Cardiac septum (tissue), 1 donor: ENCODE measurements around the gene RASAL3. TPM values are rescaled to one million over a fixed set of nuclear protein-coding genes. Genes with fewer than 3 reads are reported as not detected.
"Not testable (repeated sequence)": the region's sequence is repeated elsewhere in the genome, so short reads cannot be mapped to it uniquely, and the experiment has no call there.

Source experiments
- DNase-seq: peaks from one replicate; pipeline ENCODE4 v3.0.0-alpha.2; 2020; ENCODE audit warnings: low spot score
- intact Hi-C: fragments of 100-400 bp; cut with DNase I; formaldehyde crosslinking; loops from one replicate; pipeline ENCODE4 v1.14.0; 2022
- total RNA-seq: library from RNA; stranded (reverse); fragmentation: NEBNext Ultra II Directional; extraction: Animal tissue kit (Norgen Biotek cat#: 25700); gene quantifications from one replicate; pipeline ENCODE4 v1.2.1, GENCODE V29; 2021
- donor health status: DM: no; HTN: no; CAD: no.

Gene RASAL3
- total RNA-seq, 1 donor from 2014 or later = 1.7 TPM

DNA sequence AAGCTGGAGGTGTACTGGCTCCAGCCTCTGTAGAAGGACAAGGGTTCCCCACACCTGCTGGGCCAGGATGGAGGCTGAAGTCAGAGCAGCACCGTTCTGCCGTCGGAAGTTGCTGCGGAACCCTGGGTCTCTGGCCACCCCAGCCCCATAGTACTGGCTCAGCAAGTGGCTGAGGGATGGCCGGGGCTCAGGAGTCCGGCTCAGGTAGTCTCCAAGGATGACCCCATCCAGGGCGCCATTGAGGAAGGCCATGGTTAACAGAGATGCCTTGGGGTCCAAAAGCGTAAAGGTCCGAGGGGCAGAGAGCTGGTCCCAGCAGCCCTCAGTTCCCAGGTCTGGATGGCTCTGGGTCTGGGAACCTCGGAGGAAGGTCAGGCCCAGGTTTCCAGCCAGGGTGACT, 11.3 kb upstream of the RASAL3 start:
- intact Hi-C loops = no loop called here
- peak; percentile 50 for DNase-seq

DNA sequence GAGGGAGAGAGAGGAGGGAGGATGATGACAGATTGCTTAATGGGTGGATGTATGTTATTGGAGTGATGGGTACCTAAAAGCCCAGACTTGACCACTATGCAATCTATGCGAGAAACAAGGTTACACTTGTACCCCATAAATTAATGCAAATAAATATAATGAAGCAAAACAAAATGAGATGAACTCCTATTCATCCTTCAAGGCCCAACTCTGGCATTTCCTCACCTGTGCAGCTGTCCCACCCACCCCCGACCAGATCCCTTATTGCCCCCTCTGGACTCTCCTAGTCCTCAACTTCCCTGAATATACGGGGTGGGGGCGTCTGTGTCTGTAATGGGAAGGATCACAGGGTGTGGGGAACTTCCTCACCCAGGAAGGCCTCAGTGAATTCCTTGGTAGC, 10.8 kb upstream of the RASAL3 start:
- intact Hi-C loops = no loop called here
- no peak for DNase-seq

DNA sequence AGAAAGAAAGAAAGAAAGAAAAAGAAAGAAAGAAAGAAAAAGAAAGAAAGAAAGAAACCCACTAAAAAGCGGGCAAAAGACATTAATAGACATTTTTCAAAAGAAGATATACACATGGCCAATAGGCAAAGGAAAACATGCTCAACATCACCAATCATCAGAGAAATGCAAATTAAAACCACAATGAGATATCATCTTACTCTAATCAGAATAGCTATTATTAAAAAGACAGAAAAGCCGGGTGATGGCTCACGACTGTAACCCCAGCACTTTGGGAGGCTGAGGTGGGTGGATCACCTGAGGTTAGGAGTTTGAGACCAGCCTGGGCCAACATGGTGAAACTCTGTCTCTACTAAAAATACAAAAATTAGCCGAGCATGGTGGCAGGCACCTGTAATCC, 9.5 kb upstream of the RASAL3 start:
- peak; percentile 7 for DNase-seq
- intact Hi-C loops = not testable (repeated sequence)

DNA sequence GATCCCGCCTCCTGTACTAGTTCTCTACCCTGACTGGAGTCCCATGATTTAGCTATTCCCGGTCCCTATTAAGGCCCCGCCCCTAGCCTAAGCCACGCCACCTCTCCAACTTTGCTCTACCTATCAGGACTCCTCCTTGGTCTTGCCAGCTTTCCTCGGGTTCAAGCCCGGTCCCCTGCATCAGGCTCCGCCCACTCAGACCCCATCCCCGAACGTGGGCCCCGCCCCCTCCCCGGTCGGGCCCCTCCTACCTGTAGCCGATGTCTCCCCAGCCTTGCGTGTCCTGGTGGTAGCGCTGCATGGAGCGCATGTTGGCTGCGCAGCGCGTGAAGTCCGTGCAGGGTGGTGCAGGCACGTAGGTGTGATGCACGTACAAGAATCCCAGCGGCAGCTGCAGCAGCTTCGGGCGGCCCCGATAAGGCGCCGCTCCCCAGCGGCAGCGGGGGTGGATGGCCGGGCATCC, 7.3 kb upstream of the RASAL3 start:
- peak; percentile 51 for DNase-seq
- intact Hi-C loops = no loop called here

DNA sequence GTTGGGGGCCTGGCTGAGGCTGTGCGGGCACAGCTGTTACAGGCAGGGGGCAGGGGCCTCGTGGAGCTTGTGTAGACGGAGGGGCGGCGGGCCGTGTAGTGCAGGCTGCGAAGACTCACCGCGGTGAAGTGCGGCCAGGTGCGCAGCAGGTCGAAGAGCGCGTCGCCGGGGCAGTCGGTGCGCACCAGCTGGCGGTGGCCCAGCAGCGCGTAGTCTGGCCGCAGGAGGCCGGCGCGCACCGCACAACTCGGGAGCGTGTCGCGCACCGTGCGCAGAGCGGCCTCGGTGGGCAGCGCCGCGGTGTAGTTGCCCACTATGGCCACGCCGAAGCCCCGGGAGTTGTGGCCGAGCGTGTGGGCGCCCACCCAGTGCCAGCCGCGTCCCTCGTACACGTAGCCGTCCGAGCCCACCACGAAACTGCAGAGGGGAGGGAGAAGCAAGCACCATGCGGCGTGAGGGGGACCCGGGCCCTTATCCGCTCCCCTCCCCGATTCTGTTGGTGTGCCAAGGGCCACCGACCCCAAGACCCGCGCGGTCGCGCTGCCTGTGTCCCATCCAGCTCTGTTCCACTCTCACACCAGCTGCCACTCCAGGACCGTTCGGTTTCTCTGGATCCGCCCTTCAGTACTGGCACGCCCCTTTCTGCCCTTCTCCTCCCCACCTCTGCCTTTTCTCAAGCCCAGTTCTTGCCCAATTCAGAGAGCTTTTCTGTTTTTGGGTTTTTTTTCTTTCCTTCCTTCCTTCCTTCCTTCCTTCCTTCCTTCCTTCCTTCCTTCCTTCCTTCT, 5.4 kb upstream of the RASAL3 start:
- peak; percentile 69 for DNase-seq

DNA sequence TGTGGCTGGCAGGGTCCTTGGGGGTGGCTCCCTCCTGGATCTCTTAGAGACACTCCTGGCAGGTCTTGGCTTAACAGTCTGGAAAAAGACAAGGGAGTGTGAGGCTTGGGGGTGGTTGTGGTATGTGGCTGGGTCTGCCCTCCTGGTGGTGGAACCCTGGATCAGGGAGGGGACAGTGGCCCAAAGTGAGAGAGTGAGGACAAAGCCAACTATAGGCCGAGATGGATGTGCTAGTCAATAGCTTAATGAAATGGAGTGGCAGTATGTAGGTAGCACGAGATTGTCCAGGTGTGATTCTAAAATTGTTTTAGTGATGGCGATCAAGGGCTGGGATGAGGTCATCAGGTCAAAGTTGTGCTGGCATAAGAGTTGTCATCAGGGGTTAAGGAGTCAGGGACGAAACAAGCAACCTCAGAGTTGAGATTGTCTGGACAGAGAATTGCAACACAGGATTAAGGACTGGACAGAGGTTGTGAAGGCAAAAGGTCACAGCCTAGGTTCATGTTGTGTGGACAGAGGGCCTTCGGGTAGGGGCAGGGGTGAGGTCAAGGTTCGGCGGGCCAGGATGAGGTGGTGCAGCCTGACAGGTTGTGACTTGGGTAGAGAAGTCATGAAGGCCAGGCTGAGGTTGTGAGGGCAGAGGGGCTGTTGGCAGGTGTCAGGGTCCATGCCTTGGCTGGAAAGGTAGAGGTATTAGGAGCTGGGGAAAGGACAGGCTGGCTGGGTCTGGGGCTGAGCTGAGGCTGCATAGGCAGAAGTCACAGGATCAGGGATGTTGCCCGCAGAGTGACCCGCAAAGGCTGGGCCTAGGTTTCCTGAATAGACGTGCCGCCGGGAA, 4.5 kb upstream of the RASAL3 start:
- peak; percentile 65 for DNase-seq
- intact Hi-C loops = no loop called here

More for the DNA sequence above, 5.4 kb upstream of the RASAL3 start:
- intact Hi-C loops = no loop called here

DNA sequence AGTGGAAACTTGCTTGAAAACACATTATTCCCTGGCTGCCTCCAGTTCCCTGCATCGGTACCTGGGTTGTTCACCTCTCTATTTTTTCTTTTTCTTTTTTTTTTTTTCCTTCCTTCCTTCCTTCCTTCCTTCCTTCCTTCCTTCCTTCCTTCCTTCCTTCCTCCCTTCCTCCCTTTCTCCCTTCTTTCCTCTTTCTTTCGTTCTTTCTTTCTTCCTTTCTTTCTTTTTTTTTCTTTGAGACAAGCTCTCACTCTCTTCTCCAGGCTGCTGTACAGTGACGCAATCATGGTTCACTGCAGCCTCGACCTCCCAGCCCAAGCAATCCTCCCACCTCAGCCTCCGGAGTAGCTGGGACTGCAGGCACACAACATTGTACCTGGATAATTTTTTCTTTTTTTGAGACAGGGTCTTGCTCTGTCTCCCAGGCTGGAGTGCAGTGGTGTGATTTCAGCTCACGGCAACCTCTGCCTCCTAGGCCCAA, 3.4 kb upstream of the RASAL3 start:
- peak; percentile 38 for DNase-seq
- intact Hi-C loops = no loop called here

DNA sequence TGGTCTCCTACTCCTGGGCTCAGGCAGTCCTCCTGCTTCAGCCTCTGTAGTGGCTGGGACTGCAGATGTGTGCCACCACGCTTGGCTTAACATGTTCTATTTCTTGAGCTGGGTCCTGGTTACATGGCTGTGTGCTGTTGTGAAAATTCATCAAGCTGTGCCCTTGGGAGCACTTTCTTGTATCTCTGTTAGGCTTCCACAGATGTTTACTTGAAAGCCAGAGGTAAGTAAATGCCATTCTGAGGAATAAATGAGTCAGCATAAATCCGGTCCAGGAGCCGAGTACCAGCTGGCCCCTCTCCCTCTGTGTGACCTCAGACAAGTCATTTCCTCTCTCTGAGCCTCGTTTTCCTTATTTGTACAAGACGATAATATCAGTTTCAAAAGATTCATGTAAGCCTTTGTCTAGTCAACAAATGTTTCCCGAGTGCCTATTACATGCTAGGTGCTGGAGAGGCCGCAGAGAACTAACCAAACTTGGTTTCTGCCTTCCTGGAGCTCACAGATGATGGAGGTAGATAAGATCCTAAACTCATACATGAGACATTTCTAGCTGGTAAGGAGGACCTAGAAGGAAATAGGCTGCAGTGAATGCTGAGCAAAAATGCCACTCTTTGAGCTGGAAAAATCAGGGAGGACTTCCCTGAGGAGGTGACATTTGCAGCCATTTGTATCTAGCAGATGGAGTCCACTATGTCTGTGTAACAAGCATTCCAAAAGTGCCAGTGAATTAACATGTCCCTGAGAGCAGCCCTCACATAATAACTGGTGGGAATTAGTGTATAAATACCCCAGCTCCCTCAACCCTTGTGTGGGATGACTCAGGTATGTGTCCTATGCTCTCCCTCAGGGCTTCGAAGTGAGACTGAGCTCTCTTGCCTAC, 2.7 kb upstream of the RASAL3 start:
- DNase-seq = peak; percentile 72
- intact Hi-C loops = no loop called here

DNA sequence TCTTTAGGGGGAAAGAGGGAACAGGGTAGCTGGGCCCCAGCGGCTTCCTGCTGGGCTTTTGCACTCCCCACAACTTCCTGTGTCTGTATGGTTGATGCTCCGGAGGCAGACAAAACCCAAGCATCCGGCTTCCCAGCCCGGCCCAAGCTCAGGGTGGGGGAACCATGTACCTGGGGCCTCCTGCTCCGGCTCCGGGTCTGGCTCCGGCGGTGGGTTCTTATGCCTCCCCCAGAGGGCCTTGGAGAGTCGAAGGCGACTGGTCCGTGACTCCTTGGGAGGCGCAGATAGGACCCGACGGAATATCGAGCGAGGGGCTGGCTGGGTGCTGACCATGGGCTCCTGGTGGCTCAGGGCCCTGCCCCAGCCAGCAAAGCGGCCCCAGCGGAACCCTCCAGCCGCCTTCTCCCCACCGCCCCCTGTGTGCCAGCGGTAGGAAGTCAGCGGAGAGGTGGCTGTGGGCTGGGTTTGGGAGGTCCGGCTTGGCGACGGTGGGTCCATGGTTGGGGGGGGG, 428 bp downstream of the RASAL3 start:
- intact Hi-C loops = no loop called here
- peak; percentile 87 for DNase-seq

DNA sequence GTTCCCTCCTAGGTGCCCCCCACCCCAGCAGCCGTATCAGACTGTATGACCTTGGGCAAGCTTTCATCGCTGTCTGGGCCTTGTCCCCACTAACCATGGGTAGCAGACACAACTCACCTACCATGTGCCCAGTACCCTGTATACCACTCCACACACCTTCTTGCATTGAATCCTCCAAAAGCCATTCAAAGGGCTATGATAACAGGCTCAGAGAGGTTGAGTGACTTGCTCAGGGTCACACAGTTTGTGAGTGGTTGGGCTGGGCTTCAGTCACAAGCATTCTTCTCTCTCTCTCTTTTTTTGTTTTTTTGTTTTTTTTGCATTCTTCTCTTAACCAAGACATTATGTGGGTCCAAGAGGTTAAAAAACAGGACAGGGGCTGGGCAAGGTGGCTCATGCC, 2.6 kb downstream of the RASAL3 start:
- DNase-seq = no peak
- intact Hi-C loops = no loop called here

DNA sequence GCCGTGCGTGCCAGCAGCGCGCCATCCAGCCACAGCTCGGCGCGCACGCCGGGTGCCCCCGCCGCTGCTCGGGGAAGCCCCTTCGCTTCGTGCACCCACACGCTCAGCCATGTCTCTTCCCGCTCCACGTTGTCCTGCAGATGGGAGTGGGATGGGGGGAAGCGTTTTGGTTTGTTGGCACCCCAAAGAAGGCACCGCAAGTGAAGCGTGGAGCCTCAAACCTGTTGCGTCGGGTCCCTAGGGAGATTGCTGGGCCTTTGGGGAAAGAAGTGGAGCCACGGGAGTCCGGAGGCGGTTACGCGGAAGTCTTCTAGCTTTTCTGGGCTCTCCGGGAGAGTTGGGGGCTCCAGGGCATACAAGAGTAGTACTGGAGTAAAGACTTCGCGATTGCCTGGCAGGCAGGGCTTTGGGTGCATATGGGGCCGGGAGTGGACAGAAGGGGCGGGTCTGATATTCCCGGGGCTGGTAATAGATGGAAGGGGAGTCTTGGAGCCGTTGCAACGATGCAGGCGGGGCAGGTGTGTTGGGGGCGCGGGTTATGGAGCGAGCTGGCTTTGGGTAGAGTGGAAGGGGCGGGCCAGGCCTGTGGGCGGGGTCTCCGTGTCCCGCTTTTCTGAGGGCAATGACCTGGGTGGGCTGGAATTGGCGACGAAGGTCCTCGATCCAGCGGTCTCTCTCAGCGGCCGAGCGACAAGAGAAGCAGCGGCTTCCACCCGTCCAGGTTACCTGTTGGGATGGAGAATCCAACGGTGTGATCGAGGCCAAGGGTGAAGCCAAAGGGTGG, 6.5 kb downstream of the RASAL3 start:
- intact Hi-C loops = loop anchor here (10.0 kb wide), 1 partner anchor 97 kb away; no protein-coding TSS in a partner anchor
- DNase-seq = no peak

DNA sequence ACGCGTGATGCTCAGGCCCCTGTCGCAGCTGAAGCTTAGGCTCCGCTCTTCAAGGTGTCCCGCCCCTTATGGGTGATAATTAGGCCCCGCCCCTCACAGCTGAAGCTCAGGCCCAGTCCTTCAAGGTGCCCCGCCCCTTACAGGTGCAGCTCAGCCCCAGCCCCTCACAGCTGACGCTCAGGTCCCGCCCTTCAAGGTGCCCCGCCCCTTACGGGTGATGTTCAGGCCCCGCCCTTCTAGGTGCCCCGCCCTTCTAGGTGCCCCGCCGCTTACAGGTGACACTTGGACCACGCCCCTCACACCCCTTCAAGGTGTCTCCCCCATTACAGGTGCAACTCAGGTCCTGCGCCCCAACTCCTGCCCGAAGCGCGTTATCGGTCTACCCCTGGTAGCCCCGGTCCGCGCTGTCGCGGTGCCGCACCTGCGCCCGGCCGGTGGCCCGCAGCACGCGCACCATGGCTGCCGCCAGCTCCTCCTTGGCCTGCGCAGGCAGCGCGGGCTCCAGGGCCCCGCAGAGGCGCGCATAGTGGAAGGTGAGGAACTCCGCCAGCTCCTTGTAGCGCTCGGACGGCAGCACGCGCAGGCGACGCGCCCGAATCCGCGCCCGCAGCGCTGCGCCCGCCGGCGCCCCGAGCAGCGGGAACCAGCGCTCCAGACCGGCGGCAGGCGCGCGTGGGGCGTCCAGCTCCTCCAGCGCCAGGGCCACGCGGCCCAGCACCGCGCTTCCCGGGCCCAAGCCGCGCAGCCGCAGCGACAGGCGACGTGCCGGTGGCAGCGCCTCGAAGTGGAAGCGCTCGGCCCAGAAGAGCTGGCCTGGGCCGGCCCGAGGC, 7.3 kb downstream of the RASAL3 start:
- intact Hi-C loops = loop anchor here (10.0 kb wide), 1 partner anchor 98 kb away; no protein-coding TSS in a partner anchor
- no peak for DNase-seq

DNA sequence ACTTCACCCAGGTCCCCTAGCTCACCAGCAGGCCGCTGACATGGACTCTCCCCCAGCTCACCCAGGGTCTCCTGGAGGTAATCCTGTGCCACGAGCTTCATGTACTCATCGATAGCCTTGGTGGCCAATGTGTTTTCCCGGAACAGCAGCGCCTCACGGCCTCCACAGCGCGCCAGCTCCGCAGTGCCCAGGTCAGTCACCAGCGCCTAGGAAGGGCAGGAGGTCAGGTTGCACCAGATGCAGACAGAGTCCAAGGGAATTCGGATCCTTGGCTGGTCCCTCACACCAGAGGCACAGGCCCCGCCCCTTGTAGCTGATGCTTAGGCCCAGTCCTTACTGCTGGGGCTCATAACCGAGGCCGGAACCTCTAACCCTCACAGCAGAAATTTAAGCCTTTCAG, 7.9 kb downstream of the RASAL3 start:
- intact Hi-C loops = loop anchor here (10.0 kb wide), 1 partner anchor 98 kb away; no protein-coding TSS in a partner anchor
- no peak for DNase-seq

DNA sequence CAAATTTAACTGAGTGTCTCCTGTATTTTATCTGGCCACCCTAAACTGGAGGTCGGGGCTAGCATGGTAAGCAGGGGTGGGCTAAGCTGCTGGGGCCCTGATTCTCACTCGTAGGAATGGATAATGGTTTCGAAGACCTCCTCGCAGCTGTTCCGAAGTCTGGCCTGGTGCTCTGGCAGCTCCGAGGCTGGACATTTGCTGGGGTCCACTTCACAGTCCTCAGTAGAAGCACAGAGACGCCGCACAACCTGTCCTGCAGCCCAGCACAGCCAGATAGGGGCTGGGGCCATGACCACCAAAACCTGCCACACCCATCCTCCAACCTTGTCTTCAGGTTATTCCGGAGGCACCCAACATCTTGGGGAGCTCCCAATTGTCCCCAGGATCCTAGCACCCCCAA, 8.3 kb downstream of the RASAL3 start:
- DNase-seq = no peak
- intact Hi-C loops = loop anchor here (10.0 kb wide), 1 partner anchor 99 kb away; no protein-coding TSS in a partner anchor

DNA sequence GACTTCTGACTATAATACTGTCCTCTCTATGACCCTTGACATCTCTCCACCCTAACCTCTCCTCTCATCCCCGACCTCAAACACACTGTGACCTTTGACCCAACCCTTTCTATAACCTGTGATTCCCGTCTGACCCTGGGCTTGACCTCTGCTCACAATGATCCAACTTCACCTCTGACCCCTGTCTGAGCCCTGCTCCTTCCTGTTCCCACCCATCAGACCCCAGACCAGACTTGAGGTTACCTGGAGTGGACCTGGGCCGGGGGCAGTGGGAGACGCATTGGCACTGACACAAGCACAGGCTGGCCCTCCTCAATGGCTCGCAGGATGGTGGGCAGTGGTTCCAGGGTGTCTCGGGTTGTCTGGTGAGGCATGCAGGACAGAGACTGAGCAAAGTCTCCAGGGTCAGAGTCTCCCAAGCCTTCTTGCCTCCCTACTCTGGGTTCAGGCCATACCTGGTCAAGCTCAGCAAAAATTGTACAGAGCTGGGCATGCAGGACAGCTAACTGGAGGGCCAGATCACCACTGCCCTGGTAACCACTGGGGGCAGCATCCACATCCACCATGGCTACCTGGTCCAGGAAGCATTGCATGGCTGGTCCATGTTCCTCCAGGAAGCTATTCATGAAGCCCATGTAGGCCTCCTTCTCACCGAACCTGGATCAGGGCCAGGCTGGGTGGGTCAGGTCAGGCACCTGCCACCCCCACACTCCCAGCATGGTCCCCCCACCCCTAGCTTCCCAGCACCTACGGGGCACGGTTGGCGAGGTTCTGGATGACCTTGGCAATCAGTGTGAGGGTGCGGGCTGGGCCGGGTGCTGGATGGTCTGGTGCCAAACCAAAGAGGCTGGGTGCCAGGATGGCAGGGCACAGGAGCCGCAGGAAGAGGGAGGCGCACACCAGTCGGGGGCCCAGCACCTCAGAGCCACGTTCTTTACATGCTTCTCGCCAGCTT, 10.2 kb downstream of the RASAL3 start:
- DNase-seq = no peak
- intact Hi-C loops = loop anchor here (10.0 kb wide), 1 partner anchor 101 kb away; no protein-coding TSS in a partner anchor

DNA sequence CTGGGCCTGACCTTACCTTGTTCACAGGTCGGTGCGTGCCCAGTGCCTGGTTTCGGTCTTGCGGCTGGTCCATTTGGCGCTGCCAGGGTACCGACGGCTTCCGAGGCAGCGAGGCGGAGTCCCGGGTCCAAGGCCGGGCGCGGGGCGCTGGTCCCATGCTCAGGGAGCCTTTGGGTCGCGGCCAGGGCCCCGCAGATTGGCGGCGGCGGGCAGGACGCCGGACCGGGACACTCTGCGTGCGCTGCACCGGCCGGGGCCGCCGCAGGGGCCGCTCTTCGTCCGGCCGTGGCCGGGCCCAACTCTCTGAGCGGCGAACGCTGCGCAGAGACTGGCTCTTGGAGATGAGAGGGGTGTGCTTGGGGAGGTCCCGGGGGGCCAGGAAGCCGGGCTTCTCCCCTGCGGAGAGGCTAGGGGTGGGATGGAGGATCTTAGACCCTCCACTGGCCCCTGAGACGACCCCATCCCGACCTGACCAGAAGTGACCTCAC, 11.2 kb downstream of the RASAL3 start:
- DNase-seq = no peak
- intact Hi-C loops = loop anchor here (10.0 kb wide), 1 partner anchor 102 kb away; no protein-coding TSS in a partner anchor
